Lung (tissue), 12 donors: ENCODE results near the gene NAMPT. TPM values are rescaled to one million over a fixed set of nuclear protein-coding genes. Genes with fewer than 3 reads are reported as not detected.

Experiments
- ATAC-seq: fragments of 200-7000 bp; cut with Tn5 transposase; one replicate; pipeline ENCODE4 v1.9.1; 2020; ENCODE audit warnings: moderate number of reproducible peaks; ENCODE audit not compliant: insufficient read depth, low FRiP score
- DNase-seq, 3 donors: peaks; one replicate each; pipeline ENCODE4 v3.0.0-alpha.2; 2013 to 2017
- H3K27ac ChIP-seq, 2 donors: one replicate each; pipeline ENCODE4 v1.5.1; 2013; ENCODE audit warnings: mild to moderate bottlenecking in 2 of 2, moderate library complexity in 2 of 2, control low read depth in 1 of 2, inconsistent platforms in 1 of 2, low read depth in 1 of 2, low read length in 1 of 2
- H3K27me3 ChIP-seq, 3 donors: one replicate each; pipeline ENCODE4 v1.5.1; 2013; ENCODE audit warnings: low read length in 2 of 3; ENCODE audit not compliant: control insufficient read depth in 3 of 3, insufficient read depth in 3 of 3
- H3K36me3 ChIP-seq, 4 donors: one replicate each; pipeline ENCODE4 v1.5.1; 2013; ENCODE audit warnings: low read length in 4 of 4, mild to moderate bottlenecking in 1 of 4, moderate library complexity in 1 of 4; ENCODE audit not compliant: control insufficient read depth in 4 of 4, insufficient read depth in 4 of 4
- H3K4me1 ChIP-seq, 5 donors: one replicate each; pipeline ENCODE4 v1.5.1; 2013; ENCODE audit warnings: low read length in 5 of 5, mild to moderate bottlenecking in 2 of 5, moderate library complexity in 1 of 5; ENCODE audit not compliant: control insufficient read depth in 5 of 5, insufficient read depth in 5 of 5
- H3K4me3 ChIP-seq: one replicate; pipeline ENCODE4 v1.5.1; 2013; ENCODE audit warnings: mild to moderate bottlenecking, control low read depth, moderate library complexity
- H3K9ac ChIP-seq, 2 donors: one replicate each; pipeline ENCODE4 v1.5.1; 2013; ENCODE audit warnings: low read length in 2 of 2, control low read depth in 1 of 2; ENCODE audit not compliant: insufficient read depth in 1 of 2
- H3K9me3 ChIP-seq, 4 donors: one replicate each; pipeline ENCODE4 v1.5.1; 2013; ENCODE audit warnings: low read length in 3 of 4, mild to moderate bottlenecking in 1 of 4, moderate library complexity in 1 of 4; ENCODE audit not compliant: control insufficient read depth in 4 of 4, insufficient read depth in 3 of 4
- CTCF ChIP-seq: IDR thresholded peaks from 2 replicates; pipeline ENCODE4 v1.5.1; 2012; ENCODE audit warnings: mild to moderate bottlenecking; ENCODE audit errors: control extremely low read depth, extremely low read depth
- WGBS, 2 donors: extraction: QIAGEN DNeasy Blood & Tissue Kit; methylation state at CpG; one replicate each; pipeline ENCODE4 v1.1.7; 2013; 5-methylcytosine and 5-hydroxymethylcytosine counted together
- polyA plus RNA-seq, 2 donors: library from polyadenylated mRNA; stranded (reverse); fragments of 200-250 nt; gene quantifications; one replicate each; pipeline ENCODE4 v1.2.1, GENCODE V29; 2013
- total RNA-seq, 2 donors: library from RNA; depleted of rRNA in 1 of 2; stranded (reverse); fragments of >200 nt in 1 of 2; gene quantifications; one replicate each; pipeline ENCODE4 v1.2.1, GENCODE V29; 2014 to 2021
- donor health status: control.
- donor health status: control.
- donor health status: Bipolar disorder and iron deficiency.
- donor health status: healthy.
- donor health status: DM: yes; HTN: yes; CAD: no.

Gene NAMPT
- total and polyA plus RNA-seq, 4 donors: 73.3 to 1,250 (median 348) TPM

- peaks cover 0 to 20% (median 4%) of the 10 kb centered on the region in 5 donors for H3K4me1 ChIP-seq
- no peak overlapping the region for H3K4me3 ChIP-seq
- no peak for TF ChIP-seq CTCF
- peaks cover 0 to 8% (median 2%) of the 10 kb centered on the region in 4 donors for H3K36me3 ChIP-seq
- ATAC-seq (no peak), DNase-seq (no peak)
- no peak overlapping the region for H3K9ac ChIP-seq
- H3K9me3 ChIP-seq: no peaks in the 10 kb centered on the region
- no peak overlapping the region for H3K27ac ChIP-seq
- H3K27me3 ChIP-seq: no peaks in the 10 kb centered on the region
Measured at GRCh38 chr7:106281127-106281526, 3.7 kb downstream of the NAMPT start.

GRCh38 chr7:106279425-106280197, 5.2 kb downstream of the NAMPT start:
- H3K4me3 ChIP-seq: no peak overlapping the region
- H3K9ac ChIP-seq: no peak overlapping the region
- H3K27ac ChIP-seq: no peak overlapping the region
- H3K36me3 ChIP-seq: peaks cover 0 to 13% (median 5%) of the 10 kb centered on the region in 4 donors
- DNase-seq (no peak), ATAC-seq (no peak)
- 75 to 91% methylated on average over 2 of the region's 2 CpGs for WGBS, 2 donors
- no peak for TF ChIP-seq CTCF
- H3K4me1 ChIP-seq: peaks cover 0 to 20% (median 4%) of the 10 kb centered on the region in 5 donors
- no peaks in the 10 kb centered on the region for H3K9me3 ChIP-seq
- H3K27me3 ChIP-seq: no peaks in the 10 kb centered on the region

GRCh38 chr7:106278695-106279094, 6.1 kb downstream of the NAMPT start:
- Histone ChIP-seq H3K4me1 (peaks cover 0 to 20% (median 3%) of the 10 kb centered on the region in 5 donors), H3K27ac (no peak overlapping the region)

More at GRCh38 chr7:106278695-106279094, 6.1 kb downstream of the NAMPT start:
- WGBS, 2 donors: 83 to 87% methylated on average over 2 of the region's 2 CpGs
- Histone ChIP-seq H3K9me3 (no peaks in the 10 kb centered on the region), H3K9ac (no peak overlapping the region), H3K4me3 (no peak overlapping the region), H3K27me3 (no peaks in the 10 kb centered on the region), H3K36me3 (peaks cover 4 to 13% (median 7%) of the 10 kb centered on the region in 4 donors)
- TF ChIP-seq CTCF: no peak
- ATAC-seq: no peak
- no peak for DNase-seq
